ENCODE results near the gene PPM1E. TPM values are rescaled to one million over a fixed set of nuclear protein-coding genes. Genes with fewer than 3 reads are reported as not detected.
"Not testable (repeated sequence)": the region's sequence is repeated elsewhere in the genome, so short reads cannot be mapped to it uniquely, and the experiment has no call there.

PPM1E gene
- total RNA-seq, 2 experiments from 2014 or later = not detected

- Mint-ChIP-seq H3K4me1 (ENCODE audit: low read depth) (no peaks in the 10 kb centered on the region), H3K27ac (no peak overlapping the region), H3K4me3 (no peak overlapping the region), H3K36me3 (ENCODE audit: low read depth) (no peaks in the 10 kb centered on the region), H3K9me3 (ENCODE audit: insufficient read depth) (no peaks in the 10 kb centered on the region), H3K27me3 (ENCODE audit: low read depth) (peaks cover 10% of the 10 kb centered on the region)
- ChIA-PET CTCF (no interaction called here), POLR2A (no interaction called here)
- DNase-seq = no peak
- ATAC-seq = no peak
Measured at GRCh38 chr17:58813712-58814111, 58.1 kb downstream of the PPM1E start.

GRCh38 chr17:58818654-58819053, 63.0 kb downstream of the PPM1E start:
- Mint-ChIP-seq H3K36me3 (ENCODE audit: low read depth) (no peaks in the 10 kb centered on the region), H3K4me3 (no peak overlapping the region), H3K9me3 (ENCODE audit: insufficient read depth) (no peaks in the 10 kb centered on the region), H3K27ac (no peak overlapping the region), H3K4me1 (ENCODE audit: low read depth) (no peaks in the 10 kb centered on the region), H3K27me3 (ENCODE audit: low read depth) (peaks cover 16% of the 10 kb centered on the region)
- no peak for ATAC-seq
- CTCF ChIA-PET = no interaction called here
- DNase-seq = no peak
- POLR2A ChIA-PET = no interaction called here

DNA sequence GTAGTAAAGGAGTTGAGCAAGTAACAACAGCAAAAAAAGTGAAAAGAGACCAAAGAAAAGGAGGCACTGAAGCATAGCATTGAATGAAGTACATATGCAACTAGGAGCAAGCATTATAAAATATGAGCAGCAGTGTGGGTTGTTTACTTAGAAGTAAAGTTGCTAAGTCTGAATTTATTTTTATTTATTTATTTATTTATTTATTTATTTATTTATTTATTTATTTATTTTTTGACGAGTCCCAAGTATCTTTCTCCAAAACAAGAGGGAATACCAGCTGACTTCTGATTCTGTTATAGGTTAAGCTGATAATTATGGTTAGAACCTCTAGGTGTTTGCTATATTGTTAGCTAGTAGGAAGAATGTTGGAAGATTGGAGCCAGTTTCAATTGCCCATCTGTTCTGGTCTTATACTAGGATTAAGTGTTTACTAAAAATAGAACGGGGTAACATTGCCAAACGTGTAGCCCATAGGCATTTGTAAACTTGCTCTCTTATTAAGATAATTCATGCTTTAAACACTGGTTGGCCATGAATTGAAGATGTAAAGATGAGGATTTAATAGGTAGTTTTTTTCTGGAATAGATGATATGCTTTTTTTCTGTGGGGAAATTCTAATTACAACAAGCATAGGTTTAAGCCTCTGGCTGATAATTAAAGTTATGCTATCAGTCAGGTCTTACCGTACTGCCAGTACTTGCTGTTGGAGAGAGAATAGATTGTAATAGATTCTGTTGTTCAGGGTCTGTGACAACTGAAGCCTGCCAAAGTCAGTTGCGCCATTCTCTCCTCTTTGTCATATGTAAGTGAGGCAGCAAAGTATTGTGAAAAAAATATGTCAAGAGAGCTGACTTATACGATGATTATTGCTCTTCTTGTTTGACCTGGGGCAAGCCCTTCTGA, 66.7 kb downstream of the PPM1E start:
- H3K4me3 Mint-ChIP-seq = no peak overlapping the region
- H3K27ac Mint-ChIP-seq = no peak overlapping the region
- H3K9me3 Mint-ChIP-seq (ENCODE audit: insufficient read depth) = no peaks in the 10 kb centered on the region
- CTCF ChIA-PET = no interaction called here
- POLR2A ChIA-PET = no interaction called here
- no peaks in the 10 kb centered on the region for H3K4me1 Mint-ChIP-seq (ENCODE audit: low read depth)
- ATAC-seq (no peak), DNase-seq (no peak)
- peaks cover 17% of the 10 kb centered on the region for H3K27me3 Mint-ChIP-seq (ENCODE audit: low read depth)
- no peaks in the 10 kb centered on the region for H3K36me3 Mint-ChIP-seq (ENCODE audit: low read depth)

DNA sequence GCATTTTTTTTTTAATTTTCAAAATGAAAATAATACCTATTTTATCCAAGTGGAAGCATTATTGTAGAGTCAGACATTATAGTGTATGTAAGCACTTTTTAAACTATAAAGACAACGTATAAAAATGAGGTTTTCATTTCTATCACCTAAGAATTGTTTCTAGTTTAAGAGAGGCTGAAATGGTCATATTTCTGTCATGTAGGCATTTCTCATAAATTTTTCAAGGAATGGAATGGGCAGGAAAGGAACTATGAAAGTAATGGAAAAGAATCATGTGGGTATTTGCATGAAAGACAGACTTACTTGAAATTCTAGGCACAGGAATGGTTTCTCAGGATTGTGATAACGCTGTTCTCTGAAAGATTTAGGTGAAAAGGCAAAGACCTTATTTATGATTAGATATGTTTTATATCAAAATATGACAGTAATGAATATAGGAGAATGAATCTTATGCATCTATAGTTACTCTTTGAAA, 67.4 kb downstream of the PPM1E start:
- Mint-ChIP-seq H3K27ac (no peak overlapping the region), H3K4me3 (no peak overlapping the region), H3K4me1 (ENCODE audit: low read depth) (no peaks in the 10 kb centered on the region), H3K27me3 (ENCODE audit: low read depth) (peaks cover 17% of the 10 kb centered on the region), H3K36me3 (ENCODE audit: low read depth) (no peaks in the 10 kb centered on the region), H3K9me3 (ENCODE audit: insufficient read depth) (no peaks in the 10 kb centered on the region)
- ChIA-PET POLR2A (no interaction called here), CTCF (no interaction called here)
- DNase-seq (no peak), ATAC-seq (no peak)

- no peak overlapping the region for H3K4me3 Mint-ChIP-seq
- DNase-seq (no peak), ATAC-seq (no peak)
- peaks cover 11% of the 10 kb centered on the region for H3K27me3 Mint-ChIP-seq (ENCODE audit: low read depth)
- no peaks in the 10 kb centered on the region for H3K9me3 Mint-ChIP-seq (ENCODE audit: insufficient read depth)
- H3K4me1 Mint-ChIP-seq (ENCODE audit: low read depth) = no peaks in the 10 kb centered on the region
- H3K36me3 Mint-ChIP-seq (ENCODE audit: low read depth) = no peaks in the 10 kb centered on the region
- ChIA-PET POLR2A (no interaction called here), CTCF (no interaction called here)
- H3K27ac Mint-ChIP-seq = no peak overlapping the region
Measured at GRCh38 chr17:58829172-58829637, 73.6 kb downstream of the PPM1E start.

DNA sequence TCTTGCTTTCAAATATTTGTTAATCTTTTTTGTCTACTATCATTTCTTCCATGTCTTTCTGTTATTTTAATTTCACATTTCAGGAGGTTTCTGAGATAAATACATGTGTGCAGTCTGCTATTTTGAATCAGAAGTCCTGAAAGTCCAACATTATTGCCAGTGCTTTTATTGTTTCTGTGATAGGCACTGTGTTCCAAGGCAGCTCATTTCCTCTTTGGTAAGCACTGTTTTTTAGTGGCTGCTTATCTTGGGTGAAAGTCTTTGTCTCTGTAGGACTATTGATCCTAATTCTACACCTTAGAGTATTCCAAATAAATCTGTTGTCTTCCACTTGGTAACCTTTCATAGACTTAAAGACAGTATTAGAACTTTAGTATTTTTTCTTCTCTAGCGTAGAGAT, 76.1 kb downstream of the PPM1E start:
- H3K4me3 Mint-ChIP-seq = no peak overlapping the region
- H3K27ac Mint-ChIP-seq = no peak overlapping the region
- ChIA-PET CTCF (no interaction called here), POLR2A (no interaction called here)
- peaks cover 8% of the 10 kb centered on the region for H3K27me3 Mint-ChIP-seq (ENCODE audit: low read depth)
- no peaks in the 10 kb centered on the region for H3K9me3 Mint-ChIP-seq (ENCODE audit: insufficient read depth)
- DNase-seq (no peak), ATAC-seq (no peak)
- no peaks in the 10 kb centered on the region for H3K4me1 Mint-ChIP-seq (ENCODE audit: low read depth)
- no peaks in the 10 kb centered on the region for H3K36me3 Mint-ChIP-seq (ENCODE audit: low read depth)

DNA sequence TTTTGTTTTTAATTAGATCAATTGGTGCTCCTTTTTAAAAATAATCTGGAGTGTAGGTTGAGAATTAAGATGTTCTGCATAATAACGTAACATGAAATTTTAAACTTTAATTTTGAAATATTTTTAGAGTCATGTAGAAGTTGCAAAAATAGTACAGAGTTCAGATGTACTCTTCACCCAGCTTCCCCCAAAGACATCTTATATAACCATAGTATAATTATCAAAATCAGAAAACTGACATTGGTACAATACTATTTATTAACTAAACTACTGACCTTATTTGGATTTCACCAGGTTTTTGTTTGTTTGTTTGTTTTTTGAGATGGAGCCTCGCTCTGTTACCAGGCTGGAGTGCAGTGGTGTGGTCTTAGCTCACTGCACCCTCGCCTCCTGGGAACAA, 76.9 kb downstream of the PPM1E start:
- ChIA-PET POLR2A (no interaction called here), CTCF (no interaction called here)
- ATAC-seq (no peak), DNase-seq (no peak)
- peaks cover 8% of the 10 kb centered on the region for H3K27me3 Mint-ChIP-seq (ENCODE audit: low read depth)
- H3K9me3 Mint-ChIP-seq (ENCODE audit: insufficient read depth) = no peaks in the 10 kb centered on the region
- H3K4me1 Mint-ChIP-seq (ENCODE audit: low read depth) = no peaks in the 10 kb centered on the region
- no peaks in the 10 kb centered on the region for H3K36me3 Mint-ChIP-seq (ENCODE audit: low read depth)
- H3K27ac Mint-ChIP-seq = no peak overlapping the region
- H3K4me3 Mint-ChIP-seq = no peak overlapping the region

DNA sequence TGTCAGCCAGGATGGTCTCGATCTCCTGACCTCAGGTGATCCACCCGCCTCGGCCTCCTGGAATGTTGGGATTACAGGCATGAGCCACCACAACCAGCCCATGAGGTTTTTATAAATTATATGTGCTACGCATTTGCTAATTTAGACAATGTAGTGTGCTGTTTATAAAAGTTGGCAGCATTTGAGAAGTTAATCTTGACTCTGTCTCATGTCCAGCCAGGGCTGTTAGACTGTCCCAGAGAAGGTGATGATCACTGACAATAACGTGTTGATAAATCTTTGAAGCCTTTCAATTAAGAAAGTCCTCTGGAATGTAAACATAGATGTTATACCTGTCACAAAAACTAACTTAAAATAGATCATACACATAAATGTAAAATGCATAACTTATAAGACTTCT, 82.0 kb downstream of the PPM1E start:
- ATAC-seq (no peak), DNase-seq (no peak)
- Mint-ChIP-seq H3K4me1 (ENCODE audit: low read depth) (no peaks in the 10 kb centered on the region), H3K4me3 (no peak overlapping the region), H3K36me3 (ENCODE audit: low read depth) (no peaks in the 10 kb centered on the region), H3K27me3 (ENCODE audit: low read depth) (peaks cover 21% of the 10 kb centered on the region), H3K9me3 (ENCODE audit: insufficient read depth) (no peaks in the 10 kb centered on the region), H3K27ac (no peak overlapping the region)
- CTCF ChIA-PET = no interaction called here
- POLR2A ChIA-PET = no interaction called here

GRCh38 chr17:58840820-58841612, 85.4 kb downstream of the PPM1E start:
- DNase-seq (no peak), ATAC-seq (no peak)
- peaks cover 14% of the 10 kb centered on the region for H3K27me3 Mint-ChIP-seq (ENCODE audit: low read depth)
- H3K27ac Mint-ChIP-seq = no peak overlapping the region
- no peak overlapping the region for H3K4me3 Mint-ChIP-seq
- POLR2A ChIA-PET = no interaction called here
- no peaks in the 10 kb centered on the region for H3K4me1 Mint-ChIP-seq (ENCODE audit: low read depth)
- H3K9me3 Mint-ChIP-seq (ENCODE audit: insufficient read depth) = no peaks in the 10 kb centered on the region
- CTCF ChIA-PET = no interaction called here
- H3K36me3 Mint-ChIP-seq (ENCODE audit: low read depth) = no peaks in the 10 kb centered on the region

DNA sequence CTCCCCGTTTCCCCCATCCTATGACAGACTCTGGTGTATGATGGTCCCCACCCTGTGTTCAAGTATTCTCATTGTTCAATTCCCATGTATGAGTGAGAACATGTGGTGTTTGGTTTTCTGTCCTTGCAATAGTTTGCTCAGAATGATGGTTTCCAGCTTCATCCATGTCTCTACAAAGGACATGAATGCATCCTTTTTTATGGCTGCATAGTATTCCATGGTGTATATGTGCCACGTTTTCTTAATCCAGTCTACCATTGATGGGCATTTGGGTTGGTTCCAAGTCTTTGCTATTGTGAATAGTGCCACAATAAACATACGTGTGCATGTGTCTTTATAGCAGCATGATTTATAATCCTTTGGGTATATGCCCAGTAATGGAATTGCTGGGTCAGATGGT, 90.8 kb downstream of the PPM1E start:
- H3K4me3 Mint-ChIP-seq; H3K9me3 Mint-ChIP-seq (ENCODE audit: insufficient read depth); POLR2A ChIA-PET; DNase-seq; ATAC-seq; H3K27ac Mint-ChIP-seq; CTCF ChIA-PET; H3K36me3 Mint-ChIP-seq (ENCODE audit: low read depth); H3K4me1 Mint-ChIP-seq (ENCODE audit: low read depth): not testable (repeated sequence)
- H3K27me3 Mint-ChIP-seq (ENCODE audit: low read depth) = peaks cover 25% of the 10 kb centered on the region

GRCh38 chr17:58850106-58850505, 94.5 kb downstream of the PPM1E start:
- H3K36me3 Mint-ChIP-seq (ENCODE audit: low read depth); H3K4me3 Mint-ChIP-seq; H3K4me1 Mint-ChIP-seq (ENCODE audit: low read depth); H3K27ac Mint-ChIP-seq; ATAC-seq; POLR2A ChIA-PET; CTCF ChIA-PET; H3K9me3 Mint-ChIP-seq (ENCODE audit: insufficient read depth); DNase-seq: not testable (repeated sequence)
- H3K27me3 Mint-ChIP-seq (ENCODE audit: low read depth) = peaks cover 29% of the 10 kb centered on the region

- no peak for DNase-seq
- Mint-ChIP-seq H3K4me3 (no peak overlapping the region), H3K4me1 (ENCODE audit: low read depth) (no peaks in the 10 kb centered on the region), H3K27ac (no peak overlapping the region), H3K9me3 (ENCODE audit: insufficient read depth) (no peaks in the 10 kb centered on the region), H3K36me3 (ENCODE audit: low read depth) (no peaks in the 10 kb centered on the region), H3K27me3 (ENCODE audit: low read depth) (peaks cover 9% of the 10 kb centered on the region)
- POLR2A ChIA-PET = no interaction called here
- ATAC-seq = no peak
- CTCF ChIA-PET = interaction anchor here (0.7 kb wide), 1 partner anchor 22 kb away, joined by 3 read pairs; no protein-coding TSS in a partner anchor
Measured at GRCh38 chr17:58865301-58865700, 109.6 kb downstream of the PPM1E start.

Data from activated CD8-positive, alpha-beta T cell treated with anti-CD3 and anti-CD28 coated beads, Interleukin-2, amount 10 ng/mL, durations not matched to agents 7 days and 5 days (primary cell).